GM19467 (cell line): ENCODE data around the gene GPHB5.
"Not testable (repeated sequence)": the region's sequence is repeated elsewhere in the genome, so short reads cannot be mapped to it uniquely, and the experiment has no call there.

Experiments
- ATAC-seq: cut with Tn5 transposase; IDR thresholded peaks from one replicate; pipeline ENCODE4 v1.9.1; 2021; ENCODE audit warnings: mild to moderate bottlenecking, moderate library complexity; ENCODE audit not compliant: unreplicated experiment

GPHB5 gene

GRCh38 chr14:63318835-63319234 lies at the start of gene GPHB5:
Gene GPHB5, minus strand, starts transcription at chr14:63318935. Its CDS starts 1,086 bp downstream, at chr14:63317849.
- no peak for ATAC-seq

GRCh38 chr14:63367742-63368364 lies 49.1 kb upstream of the GPHB5 start:
- ATAC-seq = no peak

GRCh38 chr14:63362389-63362819 lies 43.7 kb upstream of the GPHB5 start:
- no peak for ATAC-seq

- ATAC-seq = no peak
Observed at GRCh38 chr14:63361790-63362189, 43.1 kb upstream of the GPHB5 start.

GRCh38 chr14:63357841-63358240 lies 39.1 kb upstream of the GPHB5 start:
- no peak for ATAC-seq

- no peak for ATAC-seq
Observed at GRCh38 chr14:63345826-63346225, 27.1 kb upstream of the GPHB5 start.

- ATAC-seq = no peak
Observed at GRCh38 chr14:63344336-63344735, 25.6 kb upstream of the GPHB5 start.

- no peak for ATAC-seq
Observed at GRCh38 chr14:63343878-63344277, 25.1 kb upstream of the GPHB5 start.

- no peak for ATAC-seq
Observed at GRCh38 chr14:63342371-63342770, 23.6 kb upstream of the GPHB5 start.

GRCh38 chr14:63328787-63329737 lies 10.3 kb upstream of the GPHB5 start:
- no peak for ATAC-seq

- no peak for ATAC-seq
Observed at GRCh38 chr14:63326840-63327239, 8.1 kb upstream of the GPHB5 start.

- ATAC-seq = no peak
Observed at GRCh38 chr14:63322897-63323573, 4.3 kb upstream of the GPHB5 start.

GRCh38 chr14:63322472-63322871 lies 3.7 kb upstream of the GPHB5 start:
- no peak for ATAC-seq

GRCh38 chr14:63308723-63309317 lies 9.9 kb downstream of the GPHB5 start:
- ATAC-seq = no peak

GRCh38 chr14:63304429-63304828 lies 14.3 kb downstream of the GPHB5 start:
- not testable (repeated sequence) for ATAC-seq

GRCh38 chr14:63301891-63302534 lies 16.7 kb downstream of the GPHB5 start:
- ATAC-seq = no peak

- ATAC-seq = no peak
Observed at GRCh38 chr14:63300854-63301253, 17.9 kb downstream of the GPHB5 start.

GRCh38 chr14:63299351-63300110 lies 19.2 kb downstream of the GPHB5 start:
- no peak for ATAC-seq

- ATAC-seq = no peak
Observed at GRCh38 chr14:63297372-63298063, 21.2 kb downstream of the GPHB5 start.
